Dedifferentiated amniotic fluid mesenchymal stem cell (primary cell): ENCODE results near the gene TEX44.
"Not testable (repeated sequence)": the region's sequence is repeated elsewhere in the genome, so short reads cannot be mapped to it uniquely, and the experiment has no call there.

ENCODE experiments used
- DNase-seq: peaks from one replicate; pipeline ENCODE4 v3.0.0-alpha.2; 2016; ENCODE audit errors: extremely low spot score

The TEX44 gene

DNA sequence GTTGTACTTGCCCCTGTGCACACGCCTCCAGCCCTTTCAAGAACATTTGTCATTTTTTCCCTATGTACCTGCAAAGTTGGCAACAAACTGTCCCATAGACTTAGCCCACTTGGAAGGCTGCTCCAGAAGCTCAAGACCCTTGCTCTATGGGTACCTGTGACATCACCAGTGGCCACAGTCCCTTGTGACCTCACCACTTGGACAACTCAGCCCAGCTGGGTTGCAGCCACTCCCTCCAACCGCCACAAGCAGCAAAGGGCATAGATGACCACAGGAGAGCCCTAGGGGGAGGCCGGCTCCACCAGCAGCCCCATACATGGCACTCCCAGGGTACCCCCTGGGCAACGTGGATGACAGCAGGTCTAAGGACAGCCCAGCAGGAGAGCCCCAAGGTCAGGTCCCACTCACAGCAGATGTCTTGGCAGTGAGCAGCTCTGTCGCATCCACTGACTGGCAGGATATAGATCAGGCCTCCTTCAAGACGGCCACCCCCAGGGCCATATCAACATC, at the start of gene TEX44:
TEX44 (plus strand) TSS at position 229 of the 510 bp plus-strand sequence; CDS start at position 317, 88 bp downstream.
- DNase-seq = no peak

DNA sequence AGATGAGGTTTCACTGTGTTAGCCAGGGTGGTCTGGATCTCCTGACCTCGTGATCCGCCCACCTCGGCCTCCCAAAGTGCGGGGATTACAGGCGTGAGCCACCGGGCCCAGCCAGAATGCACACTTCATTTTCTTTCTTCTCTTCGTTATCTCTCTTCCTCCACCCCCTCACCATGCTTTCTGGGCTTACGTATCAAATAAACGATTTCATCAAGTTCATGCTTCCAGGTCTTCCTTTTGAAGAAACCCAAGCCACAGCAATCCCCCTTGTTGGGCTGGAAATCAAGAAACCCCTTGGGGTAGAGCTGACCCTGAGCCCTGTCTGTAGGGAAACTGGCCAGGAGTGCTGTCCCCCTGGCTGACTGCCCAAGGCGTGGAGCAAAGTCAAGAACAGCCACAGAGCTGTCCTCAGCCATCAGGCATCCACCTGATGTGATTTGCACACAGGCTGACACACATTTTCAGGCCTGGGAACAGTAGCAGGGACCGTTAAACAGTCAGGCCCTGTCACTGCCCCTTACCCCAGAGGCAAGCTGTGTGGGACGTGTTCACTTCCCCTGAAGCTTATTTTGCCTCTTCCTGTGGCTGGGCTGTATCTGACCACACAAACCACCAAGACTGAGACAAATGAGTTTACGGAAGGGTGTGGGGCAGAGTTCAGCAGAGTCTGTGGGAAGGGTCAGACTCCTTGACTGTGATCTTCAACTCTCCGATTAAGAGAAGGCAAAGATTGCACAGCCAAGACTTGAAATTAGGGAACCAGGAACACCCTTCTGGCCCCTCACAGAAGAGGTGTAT, 47.4 kb upstream of the TEX44 start:
- DNase-seq = no peak

DNA sequence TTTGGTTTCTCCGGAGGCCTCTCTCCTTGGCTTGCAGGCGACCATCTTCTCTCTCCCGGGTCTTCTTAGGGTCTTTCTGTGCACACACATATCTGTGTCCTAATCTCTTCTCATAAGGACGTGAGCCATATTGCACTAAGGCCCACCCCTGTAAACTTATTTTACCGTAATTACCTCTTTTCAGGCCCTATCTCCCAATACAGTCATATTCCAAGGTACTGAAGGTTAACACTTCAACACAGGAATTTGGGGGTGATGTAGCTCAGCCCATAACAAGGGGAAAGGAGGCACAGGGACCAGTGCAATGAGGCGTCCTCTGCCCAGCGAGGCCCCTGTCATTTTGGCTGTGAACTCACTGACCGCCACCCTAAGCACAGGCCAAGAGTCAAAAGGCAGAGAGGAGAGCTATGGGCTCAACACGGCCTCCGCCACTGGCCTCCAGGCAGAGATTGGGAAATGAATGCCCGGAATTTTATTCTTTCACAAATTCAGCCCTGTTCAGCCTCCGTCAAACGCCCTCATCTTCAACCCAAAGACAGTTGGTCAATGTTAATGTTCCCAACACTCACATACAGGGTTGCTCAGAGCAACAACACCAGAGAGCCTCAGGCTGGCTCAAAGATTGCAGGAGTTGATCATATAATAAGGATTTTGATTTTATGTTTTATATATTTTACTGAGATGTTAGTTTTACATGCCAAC, 46.5 kb upstream of the TEX44 start:
- DNase-seq = no peak

DNA sequence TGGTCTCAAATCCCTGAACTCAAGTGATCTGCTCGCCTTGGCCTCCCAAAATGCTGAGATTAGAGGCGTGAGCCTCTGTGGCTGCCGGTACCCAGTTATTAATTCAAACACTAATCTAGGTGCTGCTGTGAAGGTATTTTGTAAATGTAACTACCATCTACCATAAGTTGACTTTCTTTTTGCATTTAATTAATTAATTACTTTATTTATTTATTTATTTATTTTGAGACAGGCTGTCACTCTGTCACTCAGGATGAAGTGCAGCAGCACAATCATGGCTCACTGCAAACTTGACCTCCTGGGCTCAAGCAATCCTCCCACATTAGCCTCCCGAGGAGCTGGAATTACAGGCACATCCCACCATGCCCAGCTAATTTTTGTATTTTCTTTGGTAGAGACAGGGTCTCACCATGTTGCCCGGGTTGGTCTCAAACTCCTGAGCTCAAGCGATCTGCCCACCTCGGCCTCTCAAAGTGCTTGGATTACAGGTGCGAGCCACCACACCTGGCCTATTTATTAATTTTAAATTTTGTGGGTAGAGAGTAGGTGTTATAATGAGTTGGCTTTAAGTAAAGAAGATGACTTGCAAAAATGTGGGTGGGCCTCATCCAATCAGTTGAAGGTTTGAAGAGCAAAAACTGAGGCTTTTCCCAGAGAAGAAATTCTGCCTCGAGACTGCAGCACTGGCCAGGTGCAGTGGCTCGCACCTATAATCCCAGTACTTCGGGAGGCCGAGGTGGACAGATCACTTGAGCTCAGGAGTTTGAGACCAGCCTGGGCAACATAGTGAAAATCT, 45.2 kb upstream of the TEX44 start:
- DNase-seq = no peak

DNA sequence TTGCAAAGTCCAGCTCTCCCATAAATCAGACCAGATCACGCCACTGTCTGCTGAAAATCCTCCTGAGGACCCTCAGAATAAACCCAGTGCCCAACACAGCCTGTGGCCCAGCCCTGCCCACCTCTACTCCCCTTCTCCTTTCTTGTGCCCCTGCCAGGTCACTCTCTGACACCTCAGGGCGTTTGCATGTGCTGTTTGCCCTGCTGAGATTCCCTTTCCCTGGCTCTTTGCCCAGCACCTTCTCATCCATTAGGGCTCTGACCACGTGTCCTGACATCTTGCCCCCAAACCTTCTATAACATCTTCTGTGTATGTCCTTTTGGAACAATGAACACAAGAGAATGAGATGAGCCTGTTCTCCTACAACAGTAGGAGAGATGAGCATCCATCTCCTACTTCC, 43.9 kb upstream of the TEX44 start:
- no peak for DNase-seq

DNA sequence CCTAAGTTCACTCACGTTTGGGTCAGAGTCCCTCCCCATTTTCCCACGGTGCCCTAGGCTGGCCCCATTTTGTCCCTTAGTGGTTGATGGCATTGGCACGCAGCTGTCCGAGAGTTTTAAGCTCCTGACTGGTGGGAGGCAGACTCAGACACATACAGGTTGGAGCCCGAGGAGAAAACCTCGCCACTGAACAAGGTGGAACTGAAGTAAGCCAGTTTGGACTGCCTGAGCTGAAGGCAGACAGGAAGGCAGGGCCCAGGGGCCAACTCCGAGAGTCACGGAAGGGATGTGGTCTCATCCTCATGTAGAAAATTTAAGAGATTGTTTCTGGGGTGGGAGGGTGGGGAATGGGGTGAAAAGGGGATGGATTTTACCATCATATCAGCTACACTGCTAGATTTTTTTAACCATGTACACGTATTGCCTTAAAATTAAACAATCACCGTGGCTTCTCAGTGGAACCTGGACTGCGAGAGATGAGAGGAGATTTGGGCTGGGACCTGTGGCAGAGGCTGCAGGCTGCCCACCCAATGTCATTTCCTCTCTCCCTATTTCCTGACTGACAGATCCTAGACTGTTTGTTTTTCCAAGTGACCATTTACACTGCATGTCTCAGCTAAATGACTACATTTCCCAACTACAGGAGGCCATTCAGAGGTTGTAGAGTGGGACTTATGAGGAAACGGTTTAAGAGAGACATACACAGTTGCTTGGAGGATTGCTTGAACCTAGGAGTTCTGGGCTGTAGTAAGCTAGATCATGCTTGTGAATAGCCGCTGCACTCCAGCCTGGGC, 43.0 kb upstream of the TEX44 start:
- DNase-seq = no peak

DNA sequence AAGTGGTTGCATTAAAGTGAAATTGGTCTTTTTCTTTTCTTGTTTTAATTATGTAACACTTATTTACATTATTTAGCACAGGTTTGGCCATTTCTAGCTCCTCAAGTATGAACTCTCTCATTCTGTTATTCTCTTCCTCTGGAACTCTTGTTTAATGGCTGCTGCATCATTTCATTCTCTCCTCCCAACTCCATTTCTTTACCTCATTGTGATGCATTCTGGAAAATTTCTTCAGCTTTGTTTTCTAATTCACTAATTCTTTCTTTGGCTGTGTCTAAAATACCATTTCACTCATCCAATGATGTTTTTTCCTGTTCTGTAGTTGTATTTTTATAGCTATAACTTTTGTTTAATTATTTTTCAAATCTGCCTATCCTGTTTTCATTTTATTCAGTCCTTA, 39.9 kb upstream of the TEX44 start:
- no peak for DNase-seq

DNA sequence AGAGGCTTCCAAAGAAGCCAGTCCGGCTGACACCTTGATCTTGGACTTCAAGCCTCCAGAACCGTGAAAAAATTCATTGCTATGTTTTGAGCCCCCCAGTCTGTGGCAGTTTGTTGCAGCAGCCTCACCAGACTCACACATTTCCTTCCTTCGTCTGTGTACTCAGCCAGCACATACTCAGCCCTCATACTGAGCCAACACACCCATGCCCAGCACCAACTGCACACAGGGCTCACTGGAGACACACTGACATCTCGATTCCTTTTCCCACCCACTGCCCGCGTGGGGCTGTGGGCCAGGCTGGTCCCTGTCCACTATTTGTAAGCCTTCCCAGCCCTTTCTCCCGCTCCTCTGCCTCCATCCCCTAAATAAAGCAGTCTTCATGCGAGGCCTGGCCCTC, 38.3 kb upstream of the TEX44 start:
- no peak for DNase-seq

DNA sequence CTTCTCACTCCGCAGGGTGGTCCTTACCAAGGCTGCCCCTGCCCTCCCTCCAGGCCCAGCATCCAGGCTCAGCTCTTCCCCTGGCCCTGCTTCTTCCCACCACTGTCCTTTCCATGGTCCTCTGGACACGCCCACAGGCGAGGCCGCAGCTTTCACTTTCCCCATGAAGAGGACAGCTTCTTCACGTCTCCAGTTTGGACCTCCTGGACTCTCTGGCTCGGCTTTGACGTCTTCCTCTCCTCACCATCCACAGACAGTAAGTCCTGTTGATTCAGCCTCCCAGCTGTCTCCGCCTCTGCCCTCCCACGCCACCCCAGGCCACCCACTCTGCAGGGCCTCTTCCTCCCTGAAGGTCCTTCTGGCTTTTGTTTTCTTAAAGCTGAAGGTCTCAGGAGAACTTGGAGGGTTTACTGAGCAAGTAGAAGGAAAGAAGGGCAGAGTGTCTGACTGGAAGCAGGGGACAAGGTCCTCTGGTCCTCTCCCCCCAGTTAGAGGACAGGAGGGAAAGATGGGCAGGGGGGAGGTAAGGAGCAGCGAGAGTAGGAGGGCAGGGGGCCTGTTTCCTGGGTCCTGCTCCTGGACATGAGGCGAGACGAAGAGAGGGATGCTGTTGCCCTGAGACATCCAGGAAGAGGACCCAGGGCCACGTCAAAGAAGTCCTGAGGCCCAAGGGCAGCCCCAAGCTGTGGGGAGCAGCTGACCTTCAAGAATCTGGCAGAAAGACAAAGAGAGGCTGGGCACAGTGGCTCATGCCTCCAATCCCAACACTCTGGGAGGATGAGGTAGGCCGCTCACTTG, 37.7 kb upstream of the TEX44 start:
- no peak for DNase-seq

DNA sequence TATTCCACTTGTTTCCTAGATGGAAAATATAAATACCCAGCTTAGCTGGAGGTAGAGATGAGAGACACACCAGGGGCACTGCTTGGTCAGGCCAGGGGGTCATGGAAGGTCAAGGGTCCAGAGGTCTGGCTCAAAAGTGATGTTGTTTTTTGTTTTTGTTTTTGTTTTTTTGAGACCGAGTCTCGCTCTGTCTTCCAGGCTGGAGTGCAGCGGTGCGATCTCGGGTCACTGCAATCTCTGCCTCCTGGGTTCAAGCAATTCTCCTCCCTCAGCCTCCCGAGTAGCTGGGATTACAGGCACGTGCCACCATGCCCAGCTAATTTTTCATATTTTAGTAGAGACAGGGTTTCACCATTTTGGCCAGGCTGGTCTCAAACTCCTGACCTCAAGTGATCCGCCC, 36.2 kb upstream of the TEX44 start:
- DNase-seq = not testable (repeated sequence)

DNA sequence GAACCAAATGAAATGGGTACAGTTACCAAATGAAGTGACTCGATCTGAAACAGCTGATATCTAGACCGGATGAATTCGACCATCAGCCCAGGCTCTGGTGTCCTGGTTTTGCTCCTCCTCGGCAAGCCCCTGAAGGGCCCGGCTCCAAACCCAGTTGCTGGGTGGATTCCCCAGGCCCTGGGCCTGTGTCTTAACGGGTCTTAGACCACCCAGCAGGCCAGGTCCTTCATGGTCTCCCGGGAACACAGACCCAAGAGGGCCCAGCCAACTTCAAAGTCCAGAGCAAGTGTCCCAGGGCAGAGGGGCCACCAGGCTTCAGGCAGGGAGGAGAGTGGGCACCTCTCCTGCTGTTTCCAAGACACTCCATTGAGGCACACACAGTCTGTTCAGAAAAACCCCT, 35.7 kb upstream of the TEX44 start:
- no peak for DNase-seq

DNA sequence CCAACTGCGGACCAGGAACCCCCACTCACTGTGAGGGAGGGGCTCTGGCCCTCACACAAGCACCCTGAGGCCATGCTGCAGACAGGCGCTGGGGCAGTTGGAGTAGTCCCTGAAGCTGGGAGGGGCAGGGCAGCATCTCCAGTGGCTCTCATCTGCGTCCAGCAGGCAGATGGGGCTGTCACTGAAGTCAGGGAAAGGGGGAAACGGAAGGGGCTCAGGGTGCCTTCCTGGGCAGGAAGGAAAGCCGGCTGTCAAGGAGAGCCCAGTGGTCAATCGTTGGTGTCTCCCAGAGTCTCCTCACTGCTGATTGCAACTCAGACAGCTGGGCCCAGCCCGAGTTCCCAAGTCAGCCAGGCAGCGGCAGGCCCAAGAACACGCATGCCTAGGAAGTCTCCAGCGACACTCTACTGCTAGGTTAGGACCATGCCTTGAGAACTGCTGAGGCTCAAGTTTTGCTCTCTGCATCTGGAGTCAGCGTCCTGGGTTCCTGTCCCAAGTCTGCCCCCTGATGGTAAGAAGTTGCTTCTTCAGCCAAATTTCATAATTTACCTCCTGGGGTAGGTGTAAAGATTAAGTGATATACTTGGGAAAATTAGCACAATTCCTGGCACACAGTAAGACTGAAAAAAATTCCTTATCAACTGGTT, 35.0 kb upstream of the TEX44 start:
- peak; percentile 78 for DNase-seq

DNA sequence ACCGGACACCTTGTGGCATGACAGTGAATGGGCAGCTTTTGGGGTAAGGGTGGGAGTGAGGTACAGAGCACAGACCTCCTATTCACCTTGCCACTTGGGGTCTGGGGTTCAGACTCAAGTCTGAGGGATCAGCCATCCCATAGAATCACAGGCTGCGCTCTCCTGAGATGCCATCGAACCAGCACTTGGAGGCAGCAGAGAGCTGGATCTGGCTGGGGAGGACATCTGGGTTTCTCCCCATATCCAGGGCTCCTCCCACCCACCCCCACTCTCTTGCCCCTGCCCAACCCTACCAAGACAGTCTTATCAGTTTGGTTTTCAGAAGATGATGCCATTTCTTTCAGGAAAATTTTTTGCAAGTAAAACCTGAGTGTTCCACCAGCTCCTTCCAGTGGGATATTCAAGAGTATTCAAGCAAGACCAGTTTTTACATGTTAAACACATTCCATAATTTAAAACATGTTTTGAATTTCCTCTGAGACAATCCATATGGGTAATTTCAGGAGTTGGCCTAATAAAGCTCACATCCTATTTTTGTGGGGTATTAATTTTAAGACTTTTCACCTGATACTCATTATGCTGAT, 29.2 kb upstream of the TEX44 start:
- DNase-seq = peak; percentile 22

DNA sequence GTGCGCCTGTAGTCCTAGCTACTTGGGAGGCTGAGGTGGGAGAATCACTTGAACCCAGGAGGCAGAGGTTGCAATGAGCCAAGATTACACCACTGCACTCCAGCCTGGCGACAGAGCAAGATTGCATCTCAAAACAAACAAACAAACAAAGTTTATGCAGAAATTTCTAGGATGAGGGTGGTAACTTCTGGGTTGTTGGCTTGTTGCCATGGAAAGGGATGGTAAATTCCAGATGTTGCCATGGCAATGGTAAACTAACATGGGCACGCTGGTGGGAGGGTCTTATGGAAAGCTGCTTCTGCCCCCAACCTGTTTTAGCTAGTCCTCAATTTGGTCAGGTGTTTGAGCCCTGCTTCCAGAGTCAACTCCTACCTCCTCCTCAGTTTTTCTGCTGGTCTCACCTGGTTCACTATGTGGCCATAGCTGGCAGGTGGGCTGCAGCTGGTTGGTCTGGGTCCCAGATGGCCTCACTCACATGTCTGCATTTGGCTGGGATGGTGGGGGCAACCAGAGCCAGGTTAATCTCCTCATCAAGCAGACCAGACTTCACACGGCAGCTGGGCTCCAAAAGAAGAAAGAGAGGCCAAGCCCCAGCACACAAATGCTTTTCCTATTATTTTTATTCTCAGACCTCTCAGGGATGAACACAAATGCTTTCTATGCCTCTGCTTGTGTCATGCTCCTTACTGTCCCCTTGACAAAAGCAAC, 26.6 kb upstream of the TEX44 start:
- no peak for DNase-seq

DNA sequence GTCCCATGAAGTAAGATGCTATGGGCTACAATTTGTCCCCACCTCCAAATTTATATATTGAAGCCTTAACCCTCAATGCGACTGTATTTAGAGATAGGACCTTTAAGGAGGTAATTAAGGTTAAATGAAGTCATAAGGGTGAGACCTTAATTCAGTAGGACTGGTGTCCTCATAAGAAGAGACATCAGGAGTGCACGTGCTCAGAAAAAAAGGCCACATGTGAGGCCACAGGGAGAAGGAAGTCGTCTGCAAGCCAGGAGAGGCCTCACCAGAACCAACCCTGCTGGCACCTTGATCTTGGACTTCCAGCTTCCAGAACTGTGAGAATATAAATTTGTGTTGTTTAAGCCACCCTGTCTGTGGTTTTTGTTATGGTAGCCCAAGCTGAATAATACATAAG, 25.5 kb upstream of the TEX44 start:
- no peak for DNase-seq

DNA sequence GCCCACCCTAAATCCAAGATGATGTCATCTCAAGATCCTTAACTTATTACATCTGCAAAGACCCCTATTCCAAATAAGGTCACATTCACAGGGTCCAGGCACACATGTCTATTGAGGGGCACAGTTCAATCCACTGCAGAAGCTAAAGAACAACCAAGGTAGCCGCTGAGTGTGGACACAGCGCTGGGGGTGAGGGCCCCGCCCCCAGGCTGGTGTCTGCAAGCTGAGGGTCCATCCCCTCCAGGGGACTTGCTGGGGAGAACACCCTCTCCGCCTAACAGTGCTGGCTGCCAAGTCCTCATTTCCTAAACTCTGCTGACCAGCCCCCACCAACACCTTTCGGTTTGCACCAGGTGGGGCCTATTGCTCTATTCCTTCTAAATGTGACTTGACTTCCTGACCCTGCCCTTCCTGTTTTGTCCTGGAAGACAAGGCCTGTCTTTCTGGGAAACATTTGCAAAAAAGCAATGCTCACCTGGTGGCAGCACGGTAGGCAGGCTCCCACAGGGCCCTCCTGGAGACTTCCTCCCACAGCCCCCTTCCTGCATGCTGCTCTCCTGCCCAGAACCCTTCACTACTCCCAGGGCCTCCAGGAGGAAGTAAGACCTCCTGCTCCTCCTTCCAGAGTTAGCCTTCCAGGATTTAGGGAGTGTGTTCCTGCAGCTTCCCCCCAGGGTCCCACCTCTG, 24.4 kb upstream of the TEX44 start:
- DNase-seq = no peak

DNA sequence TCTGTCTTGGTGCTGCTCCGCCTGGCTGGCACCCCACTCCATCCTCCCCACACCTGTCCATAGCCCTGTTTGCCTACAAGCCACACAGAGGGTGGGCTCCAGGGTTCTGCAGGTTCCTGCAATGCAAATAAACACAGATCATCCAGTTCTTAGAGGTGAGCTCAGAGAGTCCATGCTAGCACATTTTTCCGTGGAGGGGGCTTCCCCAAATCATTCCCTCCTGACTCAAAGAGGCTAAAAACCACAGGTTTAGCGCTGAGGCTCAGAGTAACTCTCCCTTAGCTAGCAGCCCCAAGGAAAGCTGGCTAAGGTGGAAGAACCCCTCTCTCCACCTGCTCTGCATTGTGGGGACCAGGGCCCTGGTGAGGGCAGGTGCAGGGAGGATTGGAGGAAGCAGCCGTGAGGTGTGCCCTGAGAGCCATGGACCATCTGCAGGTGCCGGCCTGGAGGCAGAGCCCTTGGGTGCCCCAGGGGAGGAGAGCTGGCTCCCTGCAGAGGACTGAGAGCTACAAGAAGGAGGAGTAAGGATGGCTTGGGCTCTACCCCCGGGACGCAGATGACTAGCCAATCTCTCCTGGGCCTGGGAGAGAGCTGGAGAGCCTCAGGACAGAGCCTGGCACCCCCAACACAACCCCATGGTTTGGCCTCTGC, 23.8 kb upstream of the TEX44 start:
- no peak for DNase-seq

DNA sequence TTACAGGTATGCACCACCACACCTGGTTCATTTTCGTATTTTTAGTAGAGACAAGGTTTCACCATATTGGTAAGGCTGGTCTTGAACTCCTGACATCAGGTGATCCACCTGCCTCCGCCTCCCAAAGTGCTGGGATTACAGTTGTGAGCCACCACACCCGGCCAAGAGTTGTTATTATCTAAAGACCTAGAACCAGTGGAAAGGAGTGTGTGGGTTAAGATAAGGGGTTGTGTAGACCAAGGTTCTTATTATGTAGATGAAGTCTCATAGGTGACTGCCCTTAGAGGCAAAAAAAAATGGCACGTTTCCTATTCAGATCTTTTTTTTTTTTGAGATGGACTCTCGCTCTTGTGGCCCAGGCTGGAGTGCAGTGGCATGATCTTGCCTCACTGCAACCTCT, 21.7 kb upstream of the TEX44 start:
- DNase-seq = not testable (repeated sequence)
